ENCODE measurements around the gene CDH3. TPM values are rescaled to one million over a fixed set of nuclear protein-coding genes. Genes with fewer than 3 reads are reported as not detected.

Gene CDH3
- total and polyA plus RNA-seq, 2 experiments from 2014 or later, result 62.4 to 77.6 TPM

DNA sequence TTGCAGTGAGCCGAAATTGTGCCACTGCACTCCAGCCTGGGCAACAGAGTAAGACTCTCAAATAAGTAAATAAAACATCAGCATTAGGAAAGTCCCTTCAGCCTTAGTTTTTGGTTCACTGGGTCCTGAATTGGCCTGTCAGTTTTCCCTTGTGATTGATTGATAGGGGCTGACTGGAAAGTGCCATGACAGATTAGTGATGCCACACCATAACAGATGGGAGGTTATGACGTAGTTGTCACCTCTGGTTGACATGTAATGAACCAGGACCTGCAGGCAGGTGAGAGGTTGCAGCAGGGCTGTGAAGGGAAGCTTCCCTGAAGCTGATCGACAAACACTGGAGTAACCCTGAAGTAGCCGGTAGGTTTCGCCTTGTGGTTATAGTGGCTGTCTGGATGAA lies 41.8 kb downstream of the CDH3 start:
- Histone ChIP-seq H3K36me3 (replicated peaks; ENCODE audit: insufficient read depth, low read depth) (no peaks in the 10 kb centered on the region), H3K9me2 (replicated peaks; ENCODE audit: insufficient read depth) (no peaks in the 10 kb centered on the region), H3K27ac (no peak overlapping the region), H3K9me3 (ENCODE audit: low read depth) (no peaks in the 10 kb centered on the region), H2AFZ (no peak overlapping the region), H3K4me2 (no peak overlapping the region), H3K79me2 (no peaks in the 10 kb centered on the region), H4K20me1 (ENCODE audit: insufficient read depth, poor library complexity, severe bottlenecking) (no peaks in the 10 kb centered on the region), H3K4me3 (no peak overlapping the region), H3K4me1 (ENCODE audit: insufficient read depth) (no peaks in the 10 kb centered on the region), H3K27me3 (no peaks in the 10 kb centered on the region)
- 92% methylated on average over 5 of the region's 5 CpGs for WGBS (ENCODE audit: low lambda C conversion rate, missing lambda C conversion rate)
- TF ChIP-seq, protein P1, sequence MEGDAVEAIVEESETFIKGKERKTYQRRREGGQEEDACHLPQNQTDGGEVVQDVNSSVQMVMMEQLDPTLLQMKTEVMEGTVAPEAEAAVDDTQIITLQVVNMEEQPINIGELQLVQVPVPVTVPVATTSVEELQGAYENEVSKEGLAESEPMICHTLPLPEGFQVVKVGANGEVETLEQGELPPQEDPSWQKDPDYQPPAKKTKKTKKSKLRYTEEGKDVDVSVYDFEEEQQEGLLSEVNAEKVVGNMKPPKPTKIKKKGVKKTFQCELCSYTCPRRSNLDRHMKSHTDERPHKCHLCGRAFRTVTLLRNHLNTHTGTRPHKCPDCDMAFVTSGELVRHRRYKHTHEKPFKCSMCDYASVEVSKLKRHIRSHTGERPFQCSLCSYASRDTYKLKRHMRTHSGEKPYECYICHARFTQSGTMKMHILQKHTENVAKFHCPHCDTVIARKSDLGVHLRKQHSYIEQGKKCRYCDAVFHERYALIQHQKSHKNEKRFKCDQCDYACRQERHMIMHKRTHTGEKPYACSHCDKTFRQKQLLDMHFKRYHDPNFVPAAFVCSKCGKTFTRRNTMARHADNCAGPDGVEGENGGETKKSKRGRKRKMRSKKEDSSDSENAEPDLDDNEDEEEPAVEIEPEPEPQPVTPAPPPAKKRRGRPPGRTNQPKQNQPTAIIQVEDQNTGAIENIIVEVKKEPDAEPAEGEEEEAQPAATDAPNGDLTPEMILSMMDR (IDR thresholded peaks at IDR 0.05; ENCODE audit: poor library complexity), result no peak
- TF ChIP-seq EZH2 (IDR thresholded peaks at IDR 0.05; ENCODE audit: borderline replicate concordance), result no peak
- TF ChIP-seq EZH2phosphoT487 (IDR thresholded peaks at IDR 0.05; ENCODE audit: low read depth, severe bottlenecking, unreplicated experiment), result no peak
- DNase-seq (ENCODE audit: low spot score), result no peak

GRCh38 chr16:68689921-68690320 lies 44.8 kb downstream of the CDH3 start:
- Histone ChIP-seq H2AFZ (no peak overlapping the region), H3K79me2 (no peaks in the 10 kb centered on the region), H3K27ac (no peak overlapping the region), H3K36me3 (replicated peaks; ENCODE audit: insufficient read depth, low read depth) (no peaks in the 10 kb centered on the region), H3K4me2 (no peak overlapping the region), H3K4me1 (ENCODE audit: insufficient read depth) (no peaks in the 10 kb centered on the region), H4K20me1 (ENCODE audit: insufficient read depth, poor library complexity, severe bottlenecking) (no peaks in the 10 kb centered on the region), H3K9me3 (ENCODE audit: low read depth) (no peaks in the 10 kb centered on the region), H3K4me3 (no peak overlapping the region), H3K9me2 (replicated peaks; ENCODE audit: insufficient read depth) (no peaks in the 10 kb centered on the region), H3K27me3 (no peaks in the 10 kb centered on the region)
- TF ChIP-seq, protein P1 (IDR thresholded peaks at IDR 0.05; ENCODE audit: poor library complexity), result no peak
- TF ChIP-seq EZH2phosphoT487 (IDR thresholded peaks at IDR 0.05; ENCODE audit: low read depth, severe bottlenecking, unreplicated experiment), result no peak
- no peak for TF ChIP-seq EZH2 (IDR thresholded peaks at IDR 0.05; ENCODE audit: borderline replicate concordance)
- DNase-seq (ENCODE audit: low spot score), result no peak
- 89% methylated on average over 5 of the region's 5 CpGs for WGBS (ENCODE audit: low lambda C conversion rate, missing lambda C conversion rate)

GRCh38 chr16:68695575-68695974 lies 50.5 kb downstream of the CDH3 start:
- H3K9me3 ChIP-seq (ENCODE audit: low read depth), result no peaks in the 10 kb centered on the region
- TF ChIP-seq, protein P1 (IDR thresholded peaks at IDR 0.05; ENCODE audit: poor library complexity), result no peak
- TF ChIP-seq EZH2 (IDR thresholded peaks at IDR 0.05; ENCODE audit: borderline replicate concordance) (no peak), EZH2phosphoT487 (IDR thresholded peaks at IDR 0.05; ENCODE audit: low read depth, severe bottlenecking, unreplicated experiment) (no peak)
- no peaks in the 10 kb centered on the region for H3K36me3 ChIP-seq (replicated peaks; ENCODE audit: insufficient read depth, low read depth)
- H3K27ac ChIP-seq, result no peak overlapping the region
- H3K79me2 ChIP-seq, result no peaks in the 10 kb centered on the region
- H3K4me2 ChIP-seq, result no peak overlapping the region
- H3K9me2 ChIP-seq (replicated peaks; ENCODE audit: insufficient read depth), result no peaks in the 10 kb centered on the region
- no peak overlapping the region for H2AFZ ChIP-seq
- H3K4me3 ChIP-seq, result no peak overlapping the region
- no peak for DNase-seq (ENCODE audit: low spot score)
- H4K20me1 ChIP-seq (ENCODE audit: insufficient read depth, poor library complexity, severe bottlenecking), result no peaks in the 10 kb centered on the region
- H3K27me3 ChIP-seq, result no peaks in the 10 kb centered on the region
- 79% methylated on average over 11 of the region's 11 CpGs for WGBS (ENCODE audit: low lambda C conversion rate, missing lambda C conversion rate)
- peaks cover 5% of the 10 kb centered on the region for H3K4me1 ChIP-seq (ENCODE audit: insufficient read depth)

DNA sequence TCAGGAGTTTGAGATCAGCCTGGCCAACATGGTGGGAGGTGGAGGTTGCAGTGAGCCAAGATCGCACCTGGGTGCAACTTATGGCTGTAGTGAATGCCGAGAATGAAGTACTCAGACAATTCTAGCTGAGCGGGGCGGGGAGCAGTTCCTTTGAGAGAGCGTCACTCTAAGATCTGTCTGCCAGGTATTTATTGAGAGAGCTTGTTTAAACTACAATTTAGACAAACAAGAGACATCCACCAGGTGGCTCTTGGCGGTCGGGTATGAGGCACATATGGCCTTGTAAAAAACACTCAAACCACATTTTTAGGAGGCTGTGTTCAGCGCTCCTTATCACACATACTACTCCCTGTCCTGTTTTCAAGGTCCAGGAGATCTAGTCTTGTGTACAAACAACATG lies 51.4 kb downstream of the CDH3 start:
- Histone ChIP-seq H3K79me2 (no peaks in the 10 kb centered on the region), H3K9me2 (replicated peaks; ENCODE audit: insufficient read depth) (no peaks in the 10 kb centered on the region), H3K36me3 (replicated peaks; ENCODE audit: insufficient read depth, low read depth) (no peaks in the 10 kb centered on the region), H3K27me3 (no peaks in the 10 kb centered on the region), H4K20me1 (ENCODE audit: insufficient read depth, poor library complexity, severe bottlenecking) (no peaks in the 10 kb centered on the region), H3K4me3 (no peak overlapping the region), H3K4me1 (ENCODE audit: insufficient read depth) (peaks cover 5% of the 10 kb centered on the region), H3K27ac (no peak overlapping the region), H3K9me3 (ENCODE audit: low read depth) (no peaks in the 10 kb centered on the region), H2AFZ (no peak overlapping the region), H3K4me2 (no peak overlapping the region)
- TF ChIP-seq, protein P1 (IDR thresholded peaks at IDR 0.05; ENCODE audit: poor library complexity), result peak; percentile 24
- no peak for TF ChIP-seq EZH2phosphoT487 (IDR thresholded peaks at IDR 0.05; ENCODE audit: low read depth, severe bottlenecking, unreplicated experiment)
- peak; percentile 32 for DNase-seq (ENCODE audit: low spot score)
- WGBS (ENCODE audit: low lambda C conversion rate, missing lambda C conversion rate), result 62% methylated on average over 8 of the region's 8 CpGs

Data from hepatocyte (in vitro differentiated cells).